Heart right ventricle (tissue), 16 donors: ENCODE measurements around the gene LRP1B. TPM values are rescaled to one million over a fixed set of nuclear protein-coding genes. Genes with fewer than 3 reads are reported as not detected.

Source experiments
- ATAC-seq, 8 donors: fragments of 200-7000 bp; cut with Tn5 transposase; one replicate each; pipeline ENCODE4 v1.9.1; 2020; ENCODE audit warnings: mild to moderate bottlenecking in 8 of 8, moderate library complexity in 8 of 8, moderate number of reproducible peaks in 1 of 8
- DNase-seq, 2 donors: peaks; one replicate each; pipeline ENCODE4 v3.0.0-alpha.2; 2020
- H3K27ac ChIP-seq, 10 donors: fragments of 200-600 bp; sonication (generic) in 2 of 10; one replicate each; pipeline versions ENCODE4 v1.5.0 to v1.8.0; 2020 to 2022; ENCODE audit warnings: mild to moderate bottlenecking in 3 of 10
- H3K27me3 ChIP-seq, 7 donors: fragments of 200-600 bp; one replicate each; pipeline ENCODE4 v1.8.0; 2021 to 2022; ENCODE audit warnings: mild to moderate bottlenecking in 2 of 7
- H3K36me3 ChIP-seq, 9 donors: fragments of 200-600 bp; sonication (generic) in 1 of 9; one replicate each; pipeline versions ENCODE4 v1.5.0 to v1.8.0; 2020 to 2022; ENCODE audit warnings: mild to moderate bottlenecking in 2 of 9
- H3K4me1 ChIP-seq, 9 donors: fragments of 200-600 bp; sonication (generic) in 1 of 9; one replicate each; pipeline versions ENCODE4 v1.5.0 to v1.8.0; 2020 to 2022; ENCODE audit warnings: mild to moderate bottlenecking in 4 of 9
- H3K4me3 ChIP-seq, 10 donors: fragments of 200-600 bp; sonication (generic) in 2 of 10; one replicate each; pipeline versions ENCODE4 v1.5.0 to v1.8.0; 2020 to 2022; ENCODE audit warnings: mild to moderate bottlenecking in 7 of 10, moderate library complexity in 2 of 10
- H3K9me3 ChIP-seq, 11 donors: fragments of 200-600 bp in 10 of 11; sonication (generic) in 2 of 11; one replicate each; pipeline versions ENCODE4 v1.5.0 to v1.8.0; 2013 to 2022; ENCODE audit warnings: mild to moderate bottlenecking in 2 of 11, control low read depth in 1 of 11, moderate library complexity in 1 of 11
- CTCF ChIP-seq, 9 donors: fragments of 200-600 bp; sonication (generic) in 2 of 9; IDR thresholded peaks; one replicate each; pipeline versions ENCODE4 v1.5.0 to v1.8.0; 2021 to 2022; ENCODE audit warnings: antibody characterized with exemption in 9 of 9, mild to moderate bottlenecking in 5 of 9, moderate library complexity in 1 of 9
- WGBS, 2 donors: extraction: QIAGEN DNeasy Blood & Tissue Kit; methylation state at CpG; one replicate each; pipeline ENCODE4 v1.1.7; 2013; ENCODE audit warnings: inconsistent platforms in 1 of 2; 5-methylcytosine and 5-hydroxymethylcytosine counted together
- intact Hi-C, 10 donors: fragments of 100-400 bp; cut with DNase I; formaldehyde crosslinking; loops; one replicate each; pipeline versions ENCODE4 v1.11.1 to v1.14.2; 2022
- polyA plus RNA-seq, 2 donors: library from polyadenylated mRNA; stranded (reverse); fragments of 200-250 nt; gene quantifications; one replicate each; pipeline ENCODE4 v1.2.3, GENCODE V29; 2013
- total RNA-seq, 10 donors: library from RNA; stranded (reverse); fragmentation: NEBNext Ultra II Directional in 3 of 10; extraction: Animal tissue kit (Norgen Biotek cat#: 25700) in 3 of 10; gene quantifications; one replicate each; pipeline versions ENCODE4 v1.2.1 to v1.2.4, GENCODE V29; 2021 to 2023
- donor health status: Arrhythmogenic right ventricular cardiomyopathy.
- donor health status: ischemic (EF 13 %, LVEDD 7.1; RV severe dilation, severe dysfunction).
- donor health status: healthy with polysubstance abuse.
- donor health status: DM: no; HTN: yes; CAD: no.
- donor health status: DM: no; HTN: no; CAD: no.
- donor health status: ischemic (EF 25% LVEDD 6.9; RV normal size, moderate dysfunction).
- donor health status: ischemic (EF 25% LVEDD 5.7; RV mildly dilated, moderate dysfunction).
- donor health status: healthy.
- donor health status: DM: yes; HTN: yes; CAD: no.
- donor health status: Ischemic cardiomyopathy.
- donor health status: ischemic (EF 35%, LVEDD 5.7; RV mildly dilated, moderate dysfunction).
- donor health status: nonischemic (EF 11% LVEDD 7.7; RV severe dilation, severe dysfunction).
- donor health status: DM: yes; HTN: yes; CAD: no.
- donor health status: PGD.
- donor health status: ischemic (EF 29% LVEDD 5.4; RV normal size, mild dysfunction).
- donor health status: nonischemic (EF 23%, LVEDD 6.1; RV moderate dilation, normal function).

LRP1B gene
- total and polyA plus RNA-seq, 12 donors, result 0.02 to 0.27 (median 0.14) TPM; not detected in 1

- Histone ChIP-seq H3K27me3 (no peaks in the 10 kb centered on the region), H3K27ac (no peak overlapping the region), H3K9me3 (no peaks in the 10 kb centered on the region), H3K36me3 (no peaks in the 10 kb centered on the region), H3K4me3 (no peak overlapping the region), H3K4me1 (no peaks in the 10 kb centered on the region)
- no peak for TF ChIP-seq CTCF (IDR thresholded peaks at IDR 0.05)
- DNase-seq, result no peak
- intact Hi-C loops, result no loop called here
- WGBS, 2 donors, result 88 to 89% methylated on average over 3 of the region's 3 CpGs
- ATAC-seq, result no peak
These were observed 1506.6 kb downstream of the LRP1B start for GRCh38 chr2:140624200-140624599.

- intact Hi-C loops, result no loop called here
- no peaks in the 10 kb centered on the region for H3K27me3 ChIP-seq
- H3K36me3 ChIP-seq, result no peaks in the 10 kb centered on the region
- no peak for TF ChIP-seq CTCF (IDR thresholded peaks at IDR 0.05)
- no peaks in the 10 kb centered on the region for H3K4me1 ChIP-seq
- no peak overlapping the region for H3K4me3 ChIP-seq
- 94 to 95% methylated on average over 3 of the region's 3 CpGs for WGBS, 2 donors
- DNase-seq, result no peak
- no peak for ATAC-seq
- no peak overlapping the region for H3K27ac ChIP-seq
- H3K9me3 ChIP-seq, result no peaks in the 10 kb centered on the region
These were observed 1509.0 kb downstream of the LRP1B start for GRCh38 chr2:140621583-140622362.

- 75 to 86% methylated on average over 3 of the region's 3 CpGs for WGBS, 2 donors
- ATAC-seq (no peak), DNase-seq (no peak)
These were observed 1526.0 kb downstream of the LRP1B start for GRCh38 chr2:140604788-140605187.

GRCh38 chr2:140604096-140604495, 1526.7 kb downstream of the LRP1B start:
- no peak overlapping the region for H3K4me3 ChIP-seq
- DNase-seq (no peak), ATAC-seq (no peak)
- H3K4me1 ChIP-seq, result no peaks in the 10 kb centered on the region
- no peak for TF ChIP-seq CTCF (IDR thresholded peaks at IDR 0.05)
- H3K27ac ChIP-seq, result no peak overlapping the region
- H3K36me3 ChIP-seq, result no peaks in the 10 kb centered on the region
- H3K9me3 ChIP-seq, result no peaks in the 10 kb centered on the region
- intact Hi-C loops, result no loop called here
- 30 to 60% methylated on average over 1 of the region's 1 CpG for WGBS, 2 donors
- H3K27me3 ChIP-seq, result no peaks in the 10 kb centered on the region

More at GRCh38 chr2:140604788-140605187, 1526.0 kb downstream of the LRP1B start:
- H3K27me3 ChIP-seq, result no peaks in the 10 kb centered on the region
- no peaks in the 10 kb centered on the region for H3K9me3 ChIP-seq
- no peak overlapping the region for H3K4me3 ChIP-seq
- intact Hi-C loops, result no loop called here
- no peaks in the 10 kb centered on the region for H3K36me3 ChIP-seq
- no peaks in the 10 kb centered on the region for H3K4me1 ChIP-seq
- no peak for TF ChIP-seq CTCF (IDR thresholded peaks at IDR 0.05)
- no peak overlapping the region for H3K27ac ChIP-seq
